Keratinocyte (primary cell): Measurements from ENCODE around the gene C11orf87. TPM values are rescaled to one million over a fixed set of nuclear protein-coding genes. Genes with fewer than 3 reads are reported as not detected.

Experiments used
- DNase-seq: peaks from one replicate; pipeline ENCODE4 v3.0.0-alpha.2; 2011; ENCODE audit warnings: low read depth, missing footprints, low spot score
- FAIRE-seq: peaks from 2 replicates; lab custom pipeline; 2011; peaks lifted over from hg19 to GRCh38; lab: Jason Lieb, UNC
- H2AFZ ChIP-seq: 2 replicates; pipeline ENCODE4 v1.6.0; 2012; ENCODE audit warnings: low read length, control low read depth, inconsistent platforms; ENCODE audit not compliant: control insufficient read depth
- H3K27ac ChIP-seq: 2 replicates; pipeline ENCODE4 v1.5.1; 2011; ENCODE audit warnings: low read length; ENCODE audit not compliant: control insufficient read depth, insufficient read depth
- H3K27me3 ChIP-seq: 3 replicates; pipeline ENCODE4 v1.6.0; 2011; ENCODE audit warnings: low read length; ENCODE audit not compliant: control insufficient read depth, insufficient read depth; ENCODE audit errors: extremely low read depth
- H3K36me3 ChIP-seq, 2 experiments: 2 replicates in 1 of 2; 3 replicates in 1 of 2; pipeline ENCODE4 v1.5.1; 2011; ENCODE audit warnings: low read length in 2 of 2, mild to moderate bottlenecking in 1 of 2; ENCODE audit not compliant: control insufficient read depth in 2 of 2, insufficient read depth in 2 of 2; ENCODE audit errors: extremely low read depth in 1 of 2
- H3K4me1 ChIP-seq: 3 replicates; pipeline ENCODE4 v1.5.1; 2011; ENCODE audit warnings: low read length; ENCODE audit not compliant: control insufficient read depth, insufficient read depth; ENCODE audit errors: extremely low read depth
- H3K4me2 ChIP-seq: 3 replicates; pipeline ENCODE4 v1.6.0; 2011; ENCODE audit warnings: low read depth, low read length; ENCODE audit not compliant: control insufficient read depth, insufficient read depth; ENCODE audit errors: extremely low read depth
- H3K4me3 ChIP-seq, 3 experiments: fragments of 200-600 bp in 1 of 3; sonication (generic) in 1 of 3; 2 replicates in 2 of 3; 3 replicates in 1 of 3; pipeline ENCODE4 v1.5.1; 2011 to 2016; ENCODE audit warnings: low read length in 3 of 3, mild to moderate bottlenecking in 3 of 3, control low read depth in 2 of 3, inconsistent platforms in 1 of 3, low read depth in 1 of 3, mixed read lengths in 1 of 3, mixed run types in 1 of 3, moderate library complexity in 1 of 3; ENCODE audit not compliant: control insufficient read depth in 2 of 3, insufficient read depth in 2 of 3; ENCODE audit errors: extremely low read depth in 1 of 3
- H3K79me2 ChIP-seq: 2 replicates; pipeline ENCODE4 v1.6.0; 2012; ENCODE audit warnings: low read length; ENCODE audit not compliant: control insufficient read depth, insufficient read depth
- H3K9ac ChIP-seq: 3 replicates; pipeline ENCODE4 v1.6.0; 2011; ENCODE audit warnings: low read length; ENCODE audit not compliant: control insufficient read depth, insufficient read depth; ENCODE audit errors: extremely low read depth
- H3K9me1 ChIP-seq: 3 replicates; pipeline ENCODE4 v1.6.0; 2011; ENCODE audit warnings: low read length; ENCODE audit not compliant: control insufficient read depth, insufficient read depth; ENCODE audit errors: extremely low read depth
- H3K9me3 ChIP-seq: 2 replicates; pipeline ENCODE4 v1.5.1; 2012; ENCODE audit warnings: low read depth, low read length; ENCODE audit not compliant: control insufficient read depth
- H4K20me1 ChIP-seq: 3 replicates; pipeline ENCODE4 v1.6.0; 2011; ENCODE audit warnings: low read length; ENCODE audit not compliant: control insufficient read depth, insufficient read depth; ENCODE audit errors: extremely low read depth
- EZH2 ChIP-seq: IDR thresholded peaks from one replicate; pipeline ENCODE4 v1.6.1; 2012; ENCODE audit warnings: inconsistent platforms, mild to moderate bottlenecking, low read length, moderate library complexity
- dilution Hi-C: fragments of 300-500 bp; cut with MboI; formaldehyde crosslinking; loops from one replicate; pipeline ENCODE4 v1.7.0; 2020; ENCODE audit warnings: low sequenced_read_pairs; ENCODE audit not compliant: extremely low pct_ligation_motif_present
- polyA plus RNA-seq, 5 experiments: library from polyadenylated mRNA; depleted of rRNA in 3 of 5; stranded (reverse) in 3 of 5; stranded (forward) in 1 of 5; unstranded in 1 of 5; fragments of >200 nt; gene quantifications; 1 replicate in 1 of 5; 2 replicates in 3 of 5; 3 replicates in 1 of 5; pipeline versions ENCODE4 v1.2.1 to v1.2.3, GENCODE V29; 2011 to 2012; ENCODE audit warnings: missing spikeins in 2 of 5, low read depth in 1 of 5, low replicate concordance in 1 of 5
- TF ChIP-seq, protein P1 (sequence below), 3 experiments: IDR thresholded peaks in 1 of 3; conservative IDR thresholded peaks in 1 of 3; optimal IDR thresholded peaks in 1 of 3; 2 replicates in 2 of 3; 3 replicates in 1 of 3; pipeline versions ENCODE3 to v1.5.1; 2011; ENCODE audit warnings: low read length in 3 of 3, mild to moderate bottlenecking in 3 of 3, moderate library complexity in 2 of 3, control low read depth in 1 of 3, inconsistent platforms in 1 of 3; ENCODE audit not compliant: insufficient read depth in 2 of 3; ENCODE audit errors: extremely low read depth in 1 of 3

C11orf87 gene
- polyA plus RNA-seq, 1 donor (not counting 4 experiments of a cell fraction or from before 2014, with no cell fraction given) = 0.24 TPM

- no peaks in the 10 kb centered on the region for H3K79me2 ChIP-seq
- no peak overlapping the region for H2AFZ ChIP-seq
- peaks cover 32% of the 10 kb centered on the region for H3K27me3 ChIP-seq
- no peaks in the 10 kb centered on the region for H3K36me3 ChIP-seq
- peaks cover 13% of the 10 kb centered on the region for H3K4me1 ChIP-seq
- dilution Hi-C loops = no loop called here
- H3K4me2 ChIP-seq = no peak overlapping the region
- H4K20me1 ChIP-seq = no peaks in the 10 kb centered on the region
- FAIRE-seq (no peak), DNase-seq (no peak)
- no peak for TF ChIP-seq EZH2
- TF ChIP-seq, protein P1, sequence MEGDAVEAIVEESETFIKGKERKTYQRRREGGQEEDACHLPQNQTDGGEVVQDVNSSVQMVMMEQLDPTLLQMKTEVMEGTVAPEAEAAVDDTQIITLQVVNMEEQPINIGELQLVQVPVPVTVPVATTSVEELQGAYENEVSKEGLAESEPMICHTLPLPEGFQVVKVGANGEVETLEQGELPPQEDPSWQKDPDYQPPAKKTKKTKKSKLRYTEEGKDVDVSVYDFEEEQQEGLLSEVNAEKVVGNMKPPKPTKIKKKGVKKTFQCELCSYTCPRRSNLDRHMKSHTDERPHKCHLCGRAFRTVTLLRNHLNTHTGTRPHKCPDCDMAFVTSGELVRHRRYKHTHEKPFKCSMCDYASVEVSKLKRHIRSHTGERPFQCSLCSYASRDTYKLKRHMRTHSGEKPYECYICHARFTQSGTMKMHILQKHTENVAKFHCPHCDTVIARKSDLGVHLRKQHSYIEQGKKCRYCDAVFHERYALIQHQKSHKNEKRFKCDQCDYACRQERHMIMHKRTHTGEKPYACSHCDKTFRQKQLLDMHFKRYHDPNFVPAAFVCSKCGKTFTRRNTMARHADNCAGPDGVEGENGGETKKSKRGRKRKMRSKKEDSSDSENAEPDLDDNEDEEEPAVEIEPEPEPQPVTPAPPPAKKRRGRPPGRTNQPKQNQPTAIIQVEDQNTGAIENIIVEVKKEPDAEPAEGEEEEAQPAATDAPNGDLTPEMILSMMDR (optimal IDR thresholded peaks at IDR 0.05 in 1 of 3, IDR thresholded peaks at IDR 0.05 in 1 of 3, conservative IDR thresholded peaks at IDR 0.05 in 1 of 3; ENCODE audit: extremely low read depth in 1 of 3, insufficient read depth in 2 of 3, low read length in 3 of 3) = peak in 1 of 3 experiments; percentile 43
- H3K9me3 ChIP-seq = no peaks in the 10 kb centered on the region
- H3K27ac ChIP-seq = no peak overlapping the region
- no peak overlapping the region for H3K4me3 ChIP-seq
- H3K9ac ChIP-seq = no peak overlapping the region
- no peaks in the 10 kb centered on the region for H3K9me1 ChIP-seq
These were observed 3.6 kb downstream of the C11orf87 start for GRCh38 chr11:109425554-109425953.

DNA sequence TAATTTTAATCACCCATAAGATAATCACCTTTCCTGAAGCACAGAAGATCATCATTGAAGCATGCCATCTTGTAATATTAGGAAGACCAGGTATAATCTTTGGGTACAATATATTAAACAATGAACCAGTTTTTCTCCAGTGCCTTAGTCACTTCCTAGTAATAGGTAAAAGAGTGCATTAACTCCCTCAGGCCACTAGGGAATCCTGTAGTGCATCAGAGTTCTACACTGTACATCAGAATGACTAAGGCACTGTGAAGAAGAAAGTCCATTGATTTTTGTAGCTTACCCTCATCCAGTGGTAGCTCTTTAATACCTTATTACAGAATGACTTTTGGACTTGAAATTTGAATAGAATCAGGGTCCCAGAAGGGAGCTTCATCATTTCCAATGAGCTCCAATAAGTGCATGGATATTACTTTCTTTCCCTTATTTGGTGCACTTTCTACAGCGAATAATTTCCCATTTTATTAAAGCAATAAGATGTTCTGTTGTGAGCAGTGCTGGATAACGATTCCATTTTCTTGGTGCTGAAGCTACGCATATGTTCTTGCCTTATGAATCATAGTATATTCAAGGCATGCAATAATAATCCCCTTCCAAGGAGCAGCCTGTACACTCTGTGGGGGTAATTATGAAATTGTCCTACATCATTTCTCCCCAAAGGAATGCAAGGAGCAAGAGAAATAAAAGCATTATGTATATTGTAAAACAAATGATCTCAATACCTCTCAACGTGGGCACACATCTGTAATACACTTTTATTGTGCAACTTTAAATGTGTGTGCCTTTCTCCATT lies 4.7 kb downstream of the C11orf87 start:
- Histone ChIP-seq H3K4me2 (no peak overlapping the region), H3K9me3 (no peaks in the 10 kb centered on the region), H2AFZ (no peak overlapping the region), H3K36me3 (no peaks in the 10 kb centered on the region), H3K27me3 (peaks cover 22% of the 10 kb centered on the region), H4K20me1 (no peaks in the 10 kb centered on the region), H3K27ac (no peak overlapping the region), H3K79me2 (no peaks in the 10 kb centered on the region), H3K4me1 (peaks cover 13% of the 10 kb centered on the region), H3K9me1 (no peaks in the 10 kb centered on the region), H3K9ac (no peak overlapping the region), H3K4me3 (no peak overlapping the region)
- no peak for TF ChIP-seq EZH2
- TF ChIP-seq, protein P1 (optimal IDR thresholded peaks at IDR 0.05 in 1 of 3, IDR thresholded peaks at IDR 0.05 in 1 of 3, conservative IDR thresholded peaks at IDR 0.05 in 1 of 3; ENCODE audit: extremely low read depth in 1 of 3, insufficient read depth in 2 of 3, low read length in 3 of 3) = peak in 2 of 3 experiments; percentile 47 to 48
- FAIRE-seq (peak; percentile 79), DNase-seq (no peak)
- dilution Hi-C loops = no loop called here
